ENCODE data around the gene CST9. TPM values are rescaled to one million over a fixed set of nuclear protein-coding genes. Genes with fewer than 3 reads are reported as not detected.
"Not testable (repeated sequence)": the region's sequence is repeated elsewhere in the genome, so short reads cannot be mapped to it uniquely, and the experiment has no call there.

The CST9 gene
- total RNA-seq, 4 donors from 2014 or later, result not detected

DNA sequence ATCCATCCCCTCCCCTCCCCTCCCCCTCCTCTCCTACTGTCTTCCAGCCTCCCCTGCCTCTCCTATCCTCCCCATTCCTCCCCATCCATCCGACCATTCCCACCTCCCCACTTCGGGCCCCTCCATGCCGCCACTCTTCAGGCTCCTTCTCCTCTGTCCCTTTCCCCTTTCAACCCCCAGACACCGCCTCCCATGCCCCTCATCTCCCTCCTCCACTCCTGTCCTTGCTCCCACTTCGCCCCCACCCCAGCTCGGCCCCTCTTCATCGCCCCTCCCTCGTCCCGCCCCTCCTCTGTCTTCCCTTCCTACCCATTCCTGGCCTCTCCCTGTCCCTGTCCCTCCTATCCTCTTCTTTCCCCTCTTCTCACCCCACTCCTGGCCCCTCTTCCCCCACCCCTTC, 32.6 kb upstream of the CST9 start:
- Histone ChIP-seq H3K4me3 (peak overlapping the region in 2 of 4 donors; percentile 80 to 84), H3K36me3 (peaks cover 6 to 20% (median 18%) of the 10 kb centered on the region in 4 donors), H3K4me1 (peaks cover 30 to 67% (median 56%) of the 10 kb centered on the region in 4 donors), H3K27me3 (no peaks in the 10 kb centered on the region), H3K27ac (replicated peaks in 1 of 4) (peak overlapping the region; percentile 40 to 97 (median 94)), H3K9me3 (no peaks in the 10 kb centered on the region)
- DNase-seq (ENCODE audit: extremely low spot score), result no peak
- WGBS, result 75% methylated on average over 9 of the region's 9 CpGs
- intact Hi-C loops (cut with DNase I), result no loop called here
- no peak for TF ChIP-seq EP300 (IDR thresholded peaks at IDR 0.05)
- TF ChIP-seq, protein P1, sequence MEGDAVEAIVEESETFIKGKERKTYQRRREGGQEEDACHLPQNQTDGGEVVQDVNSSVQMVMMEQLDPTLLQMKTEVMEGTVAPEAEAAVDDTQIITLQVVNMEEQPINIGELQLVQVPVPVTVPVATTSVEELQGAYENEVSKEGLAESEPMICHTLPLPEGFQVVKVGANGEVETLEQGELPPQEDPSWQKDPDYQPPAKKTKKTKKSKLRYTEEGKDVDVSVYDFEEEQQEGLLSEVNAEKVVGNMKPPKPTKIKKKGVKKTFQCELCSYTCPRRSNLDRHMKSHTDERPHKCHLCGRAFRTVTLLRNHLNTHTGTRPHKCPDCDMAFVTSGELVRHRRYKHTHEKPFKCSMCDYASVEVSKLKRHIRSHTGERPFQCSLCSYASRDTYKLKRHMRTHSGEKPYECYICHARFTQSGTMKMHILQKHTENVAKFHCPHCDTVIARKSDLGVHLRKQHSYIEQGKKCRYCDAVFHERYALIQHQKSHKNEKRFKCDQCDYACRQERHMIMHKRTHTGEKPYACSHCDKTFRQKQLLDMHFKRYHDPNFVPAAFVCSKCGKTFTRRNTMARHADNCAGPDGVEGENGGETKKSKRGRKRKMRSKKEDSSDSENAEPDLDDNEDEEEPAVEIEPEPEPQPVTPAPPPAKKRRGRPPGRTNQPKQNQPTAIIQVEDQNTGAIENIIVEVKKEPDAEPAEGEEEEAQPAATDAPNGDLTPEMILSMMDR (IDR thresholded peaks at IDR 0.05), result no peak
- no peak for TF ChIP-seq POLR2AphosphoS5 (IDR thresholded peaks at IDR 0.05)
- no peak for TF ChIP-seq POLR2A (IDR thresholded peaks at IDR 0.05; ENCODE audit: low read depth)

DNA sequence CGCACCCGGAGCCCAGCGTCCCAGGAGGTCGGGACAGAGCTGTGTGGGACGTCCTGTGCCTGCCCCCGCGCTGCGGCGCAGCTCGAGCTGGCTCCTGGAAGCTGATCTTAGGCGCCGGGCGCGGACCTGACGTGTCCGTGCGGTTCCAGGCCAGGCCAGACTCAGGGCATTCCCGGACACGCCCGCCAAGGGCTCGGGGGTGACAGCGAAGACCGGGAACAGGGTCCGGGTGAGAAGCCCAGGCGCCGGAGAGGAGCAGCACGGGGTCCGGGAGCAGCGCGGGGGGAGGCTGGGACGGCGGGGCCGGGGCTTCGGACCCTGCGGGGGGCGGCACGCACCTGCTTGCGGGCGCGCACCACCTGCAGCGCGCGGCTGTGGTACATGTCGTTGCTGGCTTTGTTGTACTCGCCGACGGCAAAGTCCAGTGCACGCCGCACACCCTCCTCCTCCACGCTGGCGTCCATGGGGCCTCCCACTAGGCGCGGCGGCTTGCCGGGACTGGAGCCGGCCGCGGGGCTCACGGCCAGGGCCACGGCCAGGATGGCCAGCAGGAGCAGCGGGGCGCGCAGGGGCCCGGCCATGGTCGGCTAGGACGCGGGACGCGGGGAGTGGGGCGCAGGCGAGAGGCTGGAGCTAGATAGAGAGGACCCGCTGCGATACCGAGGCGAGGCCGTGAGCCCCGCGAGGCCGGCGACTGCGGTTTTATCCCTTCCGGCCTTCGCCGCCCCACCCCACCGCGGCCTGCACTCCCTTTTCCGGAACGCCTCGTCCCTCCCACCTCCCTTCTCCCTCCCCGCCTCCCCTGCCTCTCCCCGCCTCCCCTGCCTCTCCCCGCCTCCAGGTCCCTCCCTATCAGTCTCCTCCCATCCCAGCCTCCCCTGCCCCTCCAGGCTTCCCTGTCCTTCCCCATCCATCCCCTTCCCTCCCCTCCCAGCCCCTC, 31.8 kb upstream of the CST9 start, which contains the start of gene CST3:
TSS of gene CST3 (minus strand) at position 674 of the 940 bp plus-strand sequence. CDS start at position 581, 93 bp downstream.
- no peaks in the 10 kb centered on the region for H3K27me3 ChIP-seq
- no peaks in the 10 kb centered on the region for H3K9me3 ChIP-seq
- H3K4me3 ChIP-seq, result peak within 1 kb of the TSS; percentile 80 to 84 (median 82)
- intact Hi-C loops (cut with DNase I), result no loop called here
- H3K27ac ChIP-seq (replicated peaks in 1 of 4), result peak within 1 kb of the TSS; percentile 92 to 97 (median 96)
- peak; percentile 96 for DNase-seq (ENCODE audit: extremely low spot score)
- 1% methylated on average over 32 of the region's 92 CpGs for WGBS
- TF ChIP-seq, protein P1 (IDR thresholded peaks at IDR 0.05), result peak in 1 of 3 experiments; percentile 14
- TF ChIP-seq POLR2A (IDR thresholded peaks at IDR 0.05; ENCODE audit: low read depth) (peak; percentile 88), EP300 (IDR thresholded peaks at IDR 0.05) (peak; percentile 64), POLR2AphosphoS5 (IDR thresholded peaks at IDR 0.05) (peak; percentile 88 to 95)
- peaks cover 27 to 67% (median 57%) of the 10 kb centered on the region in 4 donors for H3K4me1 ChIP-seq
- H3K36me3 ChIP-seq, result peaks cover 13 to 28% (median 26%) of the 10 kb centered on the region in 4 donors

DNA sequence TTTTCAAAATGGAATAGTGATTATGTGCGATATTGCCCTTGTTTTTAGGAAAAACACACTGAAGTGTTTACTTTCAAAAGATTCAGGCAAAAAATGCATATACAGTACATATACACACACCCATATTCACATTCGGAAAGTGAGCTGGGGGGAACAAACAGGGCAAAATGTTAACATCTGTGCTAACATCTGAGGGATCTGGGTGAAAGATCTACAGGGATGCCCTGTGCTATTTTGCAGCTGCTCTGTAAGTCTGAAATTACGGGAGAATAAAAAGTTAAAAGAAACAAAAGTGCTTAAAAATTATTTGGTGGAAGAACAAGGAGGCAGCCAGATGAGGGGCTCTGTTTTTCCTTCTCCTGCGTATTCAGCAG, 31.2 kb upstream of the CST9 start:
- Histone ChIP-seq H3K4me3 (peak overlapping the region; percentile 80 to 84 (median 82)), H3K27me3 (no peaks in the 10 kb centered on the region), H3K27ac (replicated peaks in 1 of 4) (peak overlapping the region; percentile 92 to 97 (median 96)), H3K9me3 (no peaks in the 10 kb centered on the region), H3K4me1 (peaks cover 25 to 67% (median 57%) of the 10 kb centered on the region in 4 donors), H3K36me3 (peaks cover 14 to 34% (median 32%) of the 10 kb centered on the region in 4 donors)
- intact Hi-C loops (cut with DNase I), result no loop called here
- no peak for DNase-seq (ENCODE audit: extremely low spot score)
- TF ChIP-seq EP300 (IDR thresholded peaks at IDR 0.05), result no peak
- TF ChIP-seq POLR2AphosphoS5 (IDR thresholded peaks at IDR 0.05), result no peak
- TF ChIP-seq POLR2A (IDR thresholded peaks at IDR 0.05; ENCODE audit: low read depth), result no peak
- TF ChIP-seq, protein P1 (IDR thresholded peaks at IDR 0.05), result no peak
- WGBS, result 19% methylated on average over 4 of the region's 4 CpGs

DNA sequence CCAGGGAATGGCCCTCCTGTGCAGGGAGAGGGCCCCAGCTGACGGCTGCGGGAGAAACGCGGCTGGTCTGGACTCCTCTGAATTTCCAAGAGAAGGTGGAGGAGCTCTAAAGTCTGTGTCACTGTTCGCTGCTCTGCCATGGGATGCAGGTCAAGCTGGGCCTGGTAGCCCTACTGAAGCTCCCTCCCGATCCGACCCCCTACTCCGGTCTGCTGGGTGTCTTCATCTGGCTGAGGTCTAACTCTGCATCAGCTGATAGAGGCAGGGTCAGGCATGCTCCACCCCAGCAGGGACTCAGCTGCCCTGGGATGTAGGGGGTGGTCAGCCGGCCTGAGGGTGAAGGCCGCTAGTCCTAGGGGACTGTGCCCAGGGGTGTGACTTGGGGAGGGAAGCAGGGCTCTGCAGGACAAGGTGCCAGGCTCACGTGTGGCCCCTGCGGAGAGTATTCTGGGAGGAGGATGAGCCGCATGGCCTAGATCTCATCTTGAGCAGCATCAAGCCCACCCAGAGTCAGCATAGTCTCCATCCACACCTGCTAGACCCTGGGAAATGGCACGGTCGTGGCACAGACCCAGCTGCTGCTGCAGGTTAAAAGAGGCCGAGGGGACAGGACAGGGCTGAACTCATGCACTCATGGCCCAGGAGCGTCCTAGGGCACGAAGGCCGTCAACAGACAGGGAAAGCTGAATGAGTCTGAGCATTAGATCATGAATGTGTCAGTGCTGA, 30.6 kb upstream of the CST9 start:
- 64% methylated on average over 13 of the region's 19 CpGs for WGBS
- peak; percentile 91 for DNase-seq (ENCODE audit: extremely low spot score)
- peak overlapping the region; percentile 80 to 84 (median 82) for H3K4me3 ChIP-seq
- no peaks in the 10 kb centered on the region for H3K27me3 ChIP-seq
- TF ChIP-seq EP300 (IDR thresholded peaks at IDR 0.05) (no peak), POLR2AphosphoS5 (IDR thresholded peaks at IDR 0.05) (no peak), POLR2A (IDR thresholded peaks at IDR 0.05; ENCODE audit: low read depth) (no peak)
- TF ChIP-seq, protein P1 (IDR thresholded peaks at IDR 0.05), result no peak
- peaks cover 25 to 67% (median 55%) of the 10 kb centered on the region in 4 donors for H3K4me1 ChIP-seq
- H3K36me3 ChIP-seq, result peaks cover 14 to 40% (median 35%) of the 10 kb centered on the region in 4 donors
- no peaks in the 10 kb centered on the region for H3K9me3 ChIP-seq
- peak overlapping the region; percentile 92 to 97 (median 96) for H3K27ac ChIP-seq (replicated peaks in 1 of 4)
- intact Hi-C loops (cut with DNase I), result no loop called here

DNA sequence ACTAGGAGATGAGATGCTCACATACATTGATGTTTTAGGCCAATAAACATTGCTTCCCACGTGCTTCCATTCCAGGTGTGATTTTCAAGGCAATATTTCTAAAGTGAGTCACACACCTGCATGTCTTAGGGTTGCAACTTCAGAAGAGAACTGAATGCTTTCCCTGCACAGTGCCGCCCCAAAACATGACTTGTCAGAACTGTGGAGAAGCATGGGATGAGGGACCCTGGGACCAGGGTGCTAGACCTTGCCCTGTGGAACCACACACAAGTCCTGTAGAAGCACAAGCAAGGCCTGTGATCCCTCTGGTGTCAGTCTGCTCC, 30.0 kb upstream of the CST9 start:
- DNase-seq (ENCODE audit: extremely low spot score); H3K9me3 ChIP-seq; intact Hi-C loops (cut with DNase I); H3K27me3 ChIP-seq: not testable (repeated sequence)
- Histone ChIP-seq H3K4me1 (peaks cover 22 to 65% (median 57%) of the 10 kb centered on the region in 4 donors), H3K27ac (replicated peaks in 1 of 4) (peak overlapping the region; percentile 92 to 97 (median 96)), H3K36me3 (peaks cover 14 to 40% (median 35%) of the 10 kb centered on the region in 4 donors), H3K4me3 (peak overlapping the region; percentile 80 to 84 (median 82))
- WGBS, result 36% methylated on average over 1 of the region's 2 CpGs

All from esophagus muscularis mucosa (tissue), 4 donors.